ENCODE data around the gene ZBTB6. TPM values are rescaled to one million over a fixed set of nuclear protein-coding genes. Genes with fewer than 3 reads are reported as not detected.

ZBTB6 gene
- total and polyA plus RNA-seq, 9 of the 15 experiments (the other 6 are each of a cell fraction or from before 2014, with no cell fraction given) = 1.4 to 7.2 (median 5.3) TPM

- no peak for TF ChIP-seq SP2 (IDR thresholded peaks at IDR 0.05; ENCODE audit: extremely low read depth, low read depth, low read length, poor library complexity, severe bottlenecking)
- TF ChIP-seq TFAM (CRISPR knock-in tag; conservative IDR thresholded peaks at IDR 0.05) = no peak
- no peak for TF ChIP-seq PYGO2 (tag; IDR thresholded peaks at IDR 0.05)
- TF ChIP-seq HMGN3 (IDR thresholded peaks at IDR 0.05; ENCODE audit: borderline replicate concordance, extremely low read depth, insufficient read length, low read depth, low read length) = peak; percentile 41
- TF ChIP-seq ZNF280A (IDR thresholded peaks at IDR 0.05; ENCODE audit: low read depth, partially characterized antibody) = no peak
- TF ChIP-seq ZNF436 (CRISPR knock-in tag; IDR thresholded peaks at IDR 0.05) = no peak
- 0 out of 2 replicates have a peak, but pooled peaks have one; percentile 46 for TF ChIP-seq FOXP4 (CRISPR knock-in tag; IDR thresholded peaks at IDR 0.05; ENCODE audit: borderline replicate concordance)
- TF ChIP-seq HIVEP1 (CRISPR knock-in tag; IDR thresholded peaks at IDR 0.05) = no peak
- TF ChIP-seq CTCF (IDR thresholded peaks at IDR 0.05 in 2 of 3, conservative IDR thresholded peaks at IDR 0.05 in 1 of 3; ENCODE audit: insufficient read depth in 2 of 3, low read depth in 1 of 3, low read length in 3 of 3) = no peak
- TF ChIP-seq MED1 (CRISPR knock-in tag; IDR thresholded peaks at IDR 0.05; ENCODE audit: borderline replicate concordance) = no peak
- no peak for TF ChIP-seq JUNB (CRISPR knock-in tag; conservative IDR thresholded peaks at IDR 0.05)
- peak; percentile 54; the same call in 1 of the 2 replicates for TF ChIP-seq THAP12 (CRISPR knock-in tag; IDR thresholded peaks at IDR 0.05)
- peak in 1 of 2 experiments; percentile 22; a peak in 1 of 4 replicates for TF ChIP-seq TEAD1 (CRISPR knock-in tag; IDR thresholded peaks at IDR 0.05)
- no peak for TF ChIP-seq IRF9 (tag; IDR thresholded peaks at IDR 0.05)
These were observed 18.4 kb upstream of the ZBTB6 start, which contains the start of gene ZBTB26 (continued) for GRCh38 chr9:122931226-122932121.
